Activated naive CD4-positive, alpha-beta T cell treated with anti-CD3 and anti-CD28 coated beads for 36 hours (primary cell): ENCODE measurements around the gene HTR1A. TPM values are rescaled to one million over a fixed set of nuclear protein-coding genes. Genes with fewer than 3 reads are reported as not detected.

Experiments used
- CTCF ChIA-PET: fragments of 350-600 bp; sonication (Branson Sonifier 250); formaldehyde crosslinking; loops from one replicate; lab custom pipeline; 2021; ENCODE audit warnings: antibody characterized with exemption; lab: Charles Lee
- DNase-seq: peaks from one replicate; pipeline ENCODE4 v3.0.0-alpha.2; 2020
- H3K27ac Mint-ChIP-seq: one replicate; pipeline ENCODE4 v1.8.0; 2021; ENCODE audit warnings: mild to moderate bottlenecking, mixed read lengths
- H3K27me3 Mint-ChIP-seq: one replicate; pipeline ENCODE4 v1.8.0; 2021; ENCODE audit warnings: low read depth, mixed read lengths
- H3K36me3 Mint-ChIP-seq: one replicate; pipeline ENCODE4 v1.8.0; 2021; ENCODE audit warnings: low read depth, mixed read lengths
- H3K4me1 Mint-ChIP-seq: one replicate; pipeline ENCODE4 v1.8.0; 2021; ENCODE audit warnings: low read depth, mixed read lengths
- H3K4me3 Mint-ChIP-seq: one replicate; pipeline ENCODE4 v1.8.0; 2021; ENCODE audit warnings: mild to moderate bottlenecking, moderate library complexity, mixed read lengths
- H3K9me3 Mint-ChIP-seq: one replicate; pipeline ENCODE4 v1.8.0; 2021; ENCODE audit warnings: mixed read lengths
- intact Hi-C: fragments of 100-400 bp; cut with micrococcal nuclease; formaldehyde crosslinking; loops from one replicate; pipeline ENCODE4 v1.15.1; 2023
- total RNA-seq, 2 experiments: library from RNA; stranded (reverse); gene quantifications; one replicate each; pipeline ENCODE4 v1.2.3, GENCODE V29; 2021

Gene HTR1A
- total RNA-seq, 2 experiments from 2014 or later, result not detected

DNA sequence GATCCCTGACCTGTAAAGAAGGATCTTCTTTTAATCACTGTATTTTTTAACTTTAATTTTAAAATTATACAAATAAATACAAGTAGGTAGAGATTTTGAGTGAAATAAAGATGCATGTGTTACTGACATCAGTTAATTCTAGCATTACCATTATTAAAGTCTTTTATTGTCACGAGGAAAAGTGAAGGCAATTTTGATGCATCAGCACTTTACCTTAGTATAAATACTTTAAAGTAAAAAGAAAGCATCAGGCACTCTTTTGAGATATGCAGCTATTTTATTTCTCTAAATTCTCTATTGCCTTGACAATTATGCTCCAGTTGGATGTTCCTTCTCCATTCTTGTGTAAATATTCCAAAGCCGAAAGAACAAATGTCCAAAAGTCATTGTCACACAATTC is 4.6 kb downstream of the HTR1A start:
- DNase-seq, result no peak
- H3K36me3 Mint-ChIP-seq, result peaks cover 4% of the 10 kb centered on the region
- intact Hi-C loops, result no loop called here
- peaks cover 13% of the 10 kb centered on the region for H3K9me3 Mint-ChIP-seq
- no peak overlapping the region for H3K27ac Mint-ChIP-seq
- no peak overlapping the region for H3K4me3 Mint-ChIP-seq
- peaks cover 39% of the 10 kb centered on the region for H3K27me3 Mint-ChIP-seq
- CTCF ChIA-PET, result no interaction called here
- no peaks in the 10 kb centered on the region for H3K4me1 Mint-ChIP-seq

DNA sequence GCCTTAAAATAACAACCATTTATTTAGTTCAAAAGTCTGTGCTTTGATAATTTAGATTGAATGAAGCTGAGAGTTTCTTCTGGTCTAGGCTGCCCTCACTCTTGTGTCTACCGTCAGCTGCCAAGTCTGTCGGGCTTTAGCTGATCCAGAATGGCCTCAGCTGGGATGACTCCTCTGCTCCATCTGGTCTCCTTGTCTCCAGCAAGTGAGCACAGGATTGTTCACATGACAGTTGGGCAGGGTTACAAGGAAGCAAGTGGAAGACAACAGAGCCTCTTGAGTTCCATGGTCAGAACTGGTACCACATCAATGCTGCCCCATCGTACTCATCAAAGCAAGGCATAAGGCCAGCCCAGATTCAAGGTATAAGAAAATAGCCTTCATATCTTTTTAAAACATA is 9.0 kb downstream of the HTR1A start:
- Mint-ChIP-seq H3K27me3 (peaks cover under 1% of the 10 kb centered on the region), H3K36me3 (no peaks in the 10 kb centered on the region), H3K4me3 (no peak overlapping the region), H3K4me1 (no peaks in the 10 kb centered on the region), H3K27ac (no peak overlapping the region), H3K9me3 (peaks cover 10% of the 10 kb centered on the region)
- DNase-seq, result no peak
- CTCF ChIA-PET, result no interaction called here
- intact Hi-C loops, result no loop called here

DNA sequence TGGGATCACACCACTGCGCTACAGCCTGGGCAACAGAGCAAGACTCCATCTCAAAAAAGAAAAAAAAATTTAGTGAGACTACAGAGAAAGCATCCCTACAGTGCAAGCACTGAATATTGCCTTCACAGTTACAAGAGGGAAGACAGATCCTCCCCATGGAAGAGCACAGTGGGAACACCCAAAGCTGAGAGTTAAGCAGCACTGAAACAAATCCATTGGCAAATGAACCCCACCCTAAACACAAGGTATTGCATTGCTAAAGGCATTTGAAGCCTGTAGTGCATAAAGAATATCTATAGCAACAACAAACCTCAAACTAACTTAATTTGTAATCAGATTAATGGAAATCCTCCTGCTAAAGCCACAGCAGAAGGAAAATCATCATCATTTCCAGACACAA is 27.1 kb downstream of the HTR1A start:
- Mint-ChIP-seq H3K27ac (no peak overlapping the region), H3K9me3 (peaks cover 3% of the 10 kb centered on the region), H3K27me3 (no peaks in the 10 kb centered on the region), H3K4me3 (no peak overlapping the region), H3K4me1 (no peaks in the 10 kb centered on the region), H3K36me3 (no peaks in the 10 kb centered on the region)
- CTCF ChIA-PET, result no interaction called here
- DNase-seq, result no peak
- intact Hi-C loops, result no loop called here

DNA sequence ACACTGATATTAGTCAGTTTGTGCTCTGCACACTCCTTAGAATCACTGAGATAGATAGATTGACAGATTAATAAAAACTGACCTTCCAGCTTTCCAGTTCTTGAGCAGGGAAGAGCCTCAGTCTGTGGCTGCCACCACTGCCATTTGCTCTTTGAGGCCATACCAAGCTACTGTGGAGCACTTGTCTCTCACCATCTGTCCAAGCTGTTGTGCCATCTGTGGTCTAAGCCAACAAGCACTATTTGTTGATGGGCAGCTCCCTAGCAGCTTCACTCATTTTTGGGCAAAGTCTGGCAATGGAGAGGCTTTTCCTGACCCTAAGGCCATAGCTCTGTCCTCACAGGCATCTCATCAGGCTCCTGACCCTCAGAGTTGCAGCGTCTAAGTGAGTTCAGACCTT is 30.4 kb downstream of the HTR1A start:
- Mint-ChIP-seq H3K27me3 (no peaks in the 10 kb centered on the region), H3K9me3 (peaks cover 3% of the 10 kb centered on the region), H3K27ac (no peak overlapping the region), H3K4me1 (no peaks in the 10 kb centered on the region), H3K4me3 (no peak overlapping the region), H3K36me3 (no peaks in the 10 kb centered on the region)
- intact Hi-C loops, result no loop called here
- DNase-seq, result no peak
- CTCF ChIA-PET, result no interaction called here

DNA sequence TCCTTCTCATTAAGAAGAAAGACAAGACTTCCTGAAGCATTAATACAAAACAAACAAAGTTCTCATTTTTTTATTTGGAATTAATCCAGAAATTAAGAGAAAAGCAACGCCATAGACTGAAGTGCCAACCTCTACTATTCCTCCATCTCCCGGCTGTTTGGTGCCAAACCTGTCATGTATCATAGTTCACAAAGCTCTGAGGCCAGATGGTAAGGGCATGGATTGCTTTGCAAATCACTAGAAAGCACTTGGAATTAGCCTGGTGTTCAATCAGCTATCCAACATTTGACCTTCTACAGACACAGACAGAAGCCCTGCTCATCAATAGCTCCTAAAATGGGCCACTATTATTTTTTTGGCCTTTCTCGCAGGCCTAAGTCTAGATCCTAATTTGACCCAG is 33.8 kb downstream of the HTR1A start:
- H3K9me3 Mint-ChIP-seq, result no peaks in the 10 kb centered on the region
- no peak overlapping the region for H3K27ac Mint-ChIP-seq
- intact Hi-C loops, result no loop called here
- no peaks in the 10 kb centered on the region for H3K27me3 Mint-ChIP-seq
- CTCF ChIA-PET, result no interaction called here
- no peaks in the 10 kb centered on the region for H3K36me3 Mint-ChIP-seq
- H3K4me1 Mint-ChIP-seq, result no peaks in the 10 kb centered on the region
- H3K4me3 Mint-ChIP-seq, result no peak overlapping the region
- DNase-seq, result no peak

DNA sequence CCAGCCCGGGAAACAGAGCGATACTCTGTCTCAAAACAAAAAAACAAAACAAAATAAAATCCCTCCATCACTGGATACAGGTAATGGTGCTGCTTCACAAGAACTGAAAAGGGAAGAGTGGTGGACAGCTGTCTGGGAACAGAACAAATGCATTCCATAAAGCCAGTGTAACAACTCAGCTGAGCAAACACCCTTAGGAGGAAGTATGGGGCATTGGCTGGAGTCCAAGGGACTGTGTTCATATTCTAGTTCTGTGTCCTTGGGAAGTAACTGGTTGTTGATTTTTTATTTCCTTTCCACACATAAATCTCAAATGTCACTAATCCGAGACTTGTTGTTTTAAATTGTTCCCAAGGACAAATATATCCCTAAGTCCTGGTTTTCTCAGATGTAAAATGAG is 38.3 kb downstream of the HTR1A start:
- no peak for DNase-seq
- intact Hi-C loops, result no loop called here
- Mint-ChIP-seq H3K9me3 (peaks cover 3% of the 10 kb centered on the region), H3K27ac (no peak overlapping the region), H3K27me3 (no peaks in the 10 kb centered on the region), H3K4me1 (no peaks in the 10 kb centered on the region), H3K4me3 (no peak overlapping the region), H3K36me3 (no peaks in the 10 kb centered on the region)
- CTCF ChIA-PET, result no interaction called here

DNA sequence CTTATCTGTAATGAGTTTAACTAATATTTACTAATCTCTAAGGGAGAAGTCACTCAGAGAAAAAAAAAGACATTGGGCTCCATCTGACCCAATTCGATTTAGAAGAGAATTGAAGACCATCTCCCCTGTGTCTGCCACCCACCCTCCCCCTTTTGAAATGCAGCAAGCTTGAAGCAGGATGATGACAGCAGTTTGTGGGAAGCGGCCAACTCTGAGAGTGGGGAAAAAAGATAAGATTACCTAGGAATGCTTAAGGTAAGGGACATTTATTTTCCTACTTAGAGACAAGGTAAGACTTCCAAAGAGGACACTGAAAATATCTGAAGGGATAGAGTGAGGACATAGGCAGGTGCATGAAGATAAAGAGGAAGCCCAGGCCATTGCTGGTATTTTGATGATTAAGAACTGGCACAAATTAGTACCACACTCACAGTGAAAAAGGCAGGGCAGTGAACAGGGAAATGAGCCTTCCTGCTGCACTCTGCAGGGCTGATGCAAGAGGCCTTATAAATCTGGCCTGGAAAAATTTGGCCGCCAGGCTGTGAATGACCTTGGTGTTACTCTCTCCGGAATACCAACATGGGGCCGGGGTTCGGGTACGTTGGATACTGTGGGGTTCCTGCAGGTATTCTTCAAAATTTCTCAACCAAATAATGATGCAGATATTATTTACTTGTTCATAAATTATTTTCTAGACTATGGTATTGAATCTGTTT is 42.3 kb downstream of the HTR1A start:
- DNase-seq, result no peak
- no peak overlapping the region for H3K4me3 Mint-ChIP-seq
- H3K36me3 Mint-ChIP-seq, result no peaks in the 10 kb centered on the region
- CTCF ChIA-PET, result no interaction called here
- intact Hi-C loops, result no loop called here
- peaks cover 5% of the 10 kb centered on the region for H3K9me3 Mint-ChIP-seq
- no peaks in the 10 kb centered on the region for H3K4me1 Mint-ChIP-seq
- H3K27me3 Mint-ChIP-seq, result no peaks in the 10 kb centered on the region
- no peak overlapping the region for H3K27ac Mint-ChIP-seq

DNA sequence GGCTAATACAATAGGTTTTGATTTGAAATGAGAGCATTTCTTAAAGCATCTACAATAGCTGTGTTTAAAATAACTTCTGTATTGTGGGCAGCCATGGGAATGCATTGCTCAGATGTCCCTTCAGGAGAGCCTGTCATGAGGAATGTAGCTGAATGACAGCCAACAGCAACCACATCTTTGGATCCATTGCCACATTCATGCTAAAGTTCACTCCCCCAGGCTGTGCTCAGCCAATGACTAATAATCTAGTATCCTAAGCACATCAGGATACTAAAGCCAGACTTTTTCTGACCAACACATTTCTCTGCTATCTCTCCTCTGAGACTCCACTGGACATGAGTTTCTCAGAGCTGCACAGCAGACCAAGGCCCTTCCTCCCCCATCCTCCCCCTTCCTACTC is 45.5 kb downstream of the HTR1A start:
- Mint-ChIP-seq H3K36me3 (no peaks in the 10 kb centered on the region), H3K27ac (no peak overlapping the region), H3K4me3 (no peak overlapping the region), H3K4me1 (no peaks in the 10 kb centered on the region), H3K9me3 (peaks cover 9% of the 10 kb centered on the region), H3K27me3 (no peaks in the 10 kb centered on the region)
- CTCF ChIA-PET, result no interaction called here
- intact Hi-C loops, result no loop called here
- no peak for DNase-seq

DNA sequence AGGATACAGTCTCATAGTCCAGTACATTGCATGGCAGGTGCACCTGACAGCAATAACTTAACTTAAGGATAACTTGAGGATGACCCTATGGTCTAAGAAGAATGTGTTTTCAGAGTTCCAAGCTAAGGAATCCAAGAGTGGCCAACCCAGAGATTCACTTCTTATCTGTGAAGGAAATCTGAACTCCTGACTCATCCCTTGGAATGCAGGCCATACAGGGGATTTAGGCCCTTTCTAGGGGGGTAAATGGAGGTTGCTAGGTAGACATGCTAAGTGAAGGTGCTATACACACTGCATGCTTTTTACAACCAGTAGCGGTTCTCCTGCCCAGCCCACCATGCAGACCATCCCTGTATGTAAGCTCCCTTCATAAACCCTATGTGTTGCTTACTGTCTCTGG is 50.4 kb downstream of the HTR1A start:
- Mint-ChIP-seq H3K9me3 (peaks cover 4% of the 10 kb centered on the region), H3K27me3 (no peaks in the 10 kb centered on the region), H3K27ac (no peak overlapping the region), H3K4me1 (no peaks in the 10 kb centered on the region), H3K36me3 (no peaks in the 10 kb centered on the region), H3K4me3 (no peak overlapping the region)
- intact Hi-C loops, result no loop called here
- DNase-seq, result no peak
- CTCF ChIA-PET, result no interaction called here

Other genes with a start within 250 kb of the HTR1A start
- gene RNF180, start 203.4 kb upstream of the HTR1A start, total RNA-seq, result not detected